KOPT-K1 (cell line): ENCODE measurements around the gene CACNA2D4.
A peak's percentile ranks its signal among the peaks of the same experiment; 100 is the strongest.

ENCODE experiments used
- H3K27ac ChIP-seq: fragments of 200-600 bp; sonication (generic); 2 replicates; pipeline ENCODE4 v1.5.1; 2016; ENCODE audit warnings: antibody characterized with exemption, mild to moderate bottlenecking, low read depth, low read length; ENCODE audit not compliant: poor library complexity, severe bottlenecking
- H3K36me3 ChIP-seq: fragments of 200-600 bp; sonication (generic); 2 replicates; pipeline ENCODE4 v1.5.1; 2017; ENCODE audit warnings: antibody characterized with exemption, mild to moderate bottlenecking, low read length, moderate library complexity; ENCODE audit not compliant: insufficient read depth
- H3K9me3 ChIP-seq: fragments of 200-600 bp; sonication (generic); 2 replicates; pipeline ENCODE4 v1.5.1; 2017; ENCODE audit warnings: antibody characterized with exemption, low read length, mild to moderate bottlenecking; ENCODE audit not compliant: insufficient read depth, poor library complexity, severe bottlenecking

Gene CACNA2D4

DNA sequence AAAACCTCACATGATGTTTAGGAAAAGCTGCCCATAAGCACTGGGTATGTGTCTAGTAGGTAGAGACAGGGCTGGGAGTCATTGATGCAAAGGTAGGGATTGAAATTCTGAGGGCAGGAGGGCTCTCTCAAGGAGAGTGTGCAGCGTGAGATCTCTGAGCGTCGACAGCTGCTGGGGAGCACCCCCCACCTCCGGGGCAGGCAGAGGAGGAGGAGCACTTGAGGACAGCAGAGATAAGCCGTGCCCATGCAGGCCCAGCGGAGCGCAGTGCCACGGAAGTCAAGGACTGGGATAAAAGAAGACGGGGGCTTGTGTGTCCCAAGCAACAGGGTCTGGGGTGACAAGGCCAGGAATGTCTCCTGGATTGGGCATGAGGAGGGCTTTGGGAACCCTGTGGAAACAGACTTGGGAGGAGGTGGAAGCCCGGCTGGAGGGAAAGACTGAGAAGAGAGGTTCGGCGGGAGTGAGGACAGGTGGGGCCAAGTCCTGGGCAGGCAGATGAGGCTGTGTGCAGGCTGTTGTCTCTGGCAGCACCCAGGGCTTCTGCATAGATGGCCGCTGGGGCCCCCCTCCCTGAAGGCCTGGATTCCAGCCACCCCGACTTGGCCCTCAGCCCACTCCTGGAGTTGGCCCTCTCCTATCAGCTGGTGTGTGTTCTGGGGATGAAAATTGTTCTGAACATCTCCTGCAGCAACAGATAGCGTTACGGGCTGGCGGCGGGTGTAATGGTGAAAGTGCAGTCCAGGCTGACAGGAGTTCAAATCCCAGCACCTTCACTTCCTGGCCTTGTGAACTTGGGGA is 1.9 kb downstream of the CACNA2D4 start:
- H3K27ac ChIP-seq: peak overlapping the region; percentile 53
- no peaks in the 10 kb centered on the region for H3K9me3 ChIP-seq
- no peaks in the 10 kb centered on the region for H3K36me3 ChIP-seq

DNA sequence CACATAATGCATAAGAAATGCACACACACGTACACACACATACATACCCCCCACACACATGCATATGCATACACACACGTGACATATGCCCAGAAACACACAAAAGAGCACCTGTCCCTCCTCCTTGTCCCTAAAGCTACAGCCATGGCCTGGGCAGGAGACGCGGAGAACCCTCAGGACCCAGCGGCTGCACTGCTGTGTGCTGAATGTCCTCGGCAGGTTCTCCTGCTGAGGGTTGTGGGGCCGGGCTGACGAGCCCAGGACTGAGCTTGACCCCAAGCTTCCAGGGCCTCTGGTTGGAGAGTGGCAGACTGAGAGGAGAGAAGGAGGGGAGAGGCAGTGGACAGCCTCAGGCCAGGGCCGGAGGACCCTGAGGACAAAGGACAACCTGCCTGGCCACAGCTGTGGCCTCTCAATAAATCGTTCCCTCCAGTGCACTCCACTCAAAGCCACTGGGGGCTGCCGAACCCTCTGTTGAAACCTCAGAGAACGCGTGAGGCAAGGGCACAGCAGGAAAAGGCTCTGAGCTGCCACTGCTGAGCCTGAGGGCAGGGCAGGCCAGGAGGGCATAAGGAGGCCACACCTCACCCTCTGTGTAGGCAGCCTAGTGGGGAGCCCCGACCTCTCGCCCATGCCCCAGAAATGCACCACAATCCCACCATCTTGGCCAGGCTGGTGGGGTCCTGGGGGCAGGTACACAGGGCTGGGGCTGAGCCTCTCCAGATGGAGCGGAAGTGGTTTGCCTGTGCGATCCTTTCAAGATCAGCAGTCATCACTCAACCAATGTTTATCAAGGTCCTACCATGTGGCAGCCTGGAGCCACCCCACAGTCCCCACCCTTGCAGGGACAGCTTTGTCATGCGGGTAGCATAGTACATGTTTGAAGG is 3.1 kb downstream of the CACNA2D4 start:
- Histone ChIP-seq H3K9me3 (no peaks in the 10 kb centered on the region), H3K36me3 (no peaks in the 10 kb centered on the region), H3K27ac (peak overlapping the region; percentile 53)

DNA sequence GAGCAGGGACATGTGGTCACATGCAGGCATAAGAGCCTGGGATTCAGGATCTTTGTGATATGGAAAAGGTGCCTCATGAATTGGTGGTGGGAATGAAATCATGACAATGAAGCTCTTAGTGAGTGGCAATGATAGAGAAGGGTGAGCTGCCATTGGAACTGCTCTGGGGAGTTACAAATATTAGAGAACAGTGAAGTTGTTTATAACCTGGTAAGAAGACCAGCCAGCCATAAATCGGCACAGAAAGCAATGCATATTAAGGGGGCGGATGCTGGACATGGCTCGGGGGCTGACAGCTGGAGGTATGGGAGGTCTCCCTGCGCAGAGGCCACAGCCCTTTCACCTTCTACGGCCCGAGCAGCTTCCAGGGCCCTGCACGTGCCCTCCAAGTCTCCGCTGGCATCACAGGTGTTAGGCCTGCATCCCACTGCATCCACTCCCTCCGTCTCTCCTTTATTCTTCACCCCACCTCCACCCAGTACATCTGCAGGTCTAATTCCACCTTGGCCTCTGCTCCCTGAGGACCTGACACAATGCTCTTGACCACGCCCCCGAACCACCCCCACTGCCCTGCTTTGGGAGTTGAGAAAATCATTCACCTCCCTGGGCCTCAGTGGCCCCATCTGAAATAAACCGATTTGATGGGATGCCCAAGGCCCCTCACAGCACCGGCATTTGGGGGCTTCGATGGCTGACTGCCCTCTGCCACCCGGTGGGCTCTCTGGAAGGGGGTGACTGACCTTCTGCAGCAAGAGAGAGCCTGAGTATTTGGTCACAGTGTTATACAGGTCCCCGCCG is 4.1 kb downstream of the CACNA2D4 start:
- H3K9me3 ChIP-seq: no peaks in the 10 kb centered on the region
- H3K27ac ChIP-seq: no peak overlapping the region
- no peaks in the 10 kb centered on the region for H3K36me3 ChIP-seq

DNA sequence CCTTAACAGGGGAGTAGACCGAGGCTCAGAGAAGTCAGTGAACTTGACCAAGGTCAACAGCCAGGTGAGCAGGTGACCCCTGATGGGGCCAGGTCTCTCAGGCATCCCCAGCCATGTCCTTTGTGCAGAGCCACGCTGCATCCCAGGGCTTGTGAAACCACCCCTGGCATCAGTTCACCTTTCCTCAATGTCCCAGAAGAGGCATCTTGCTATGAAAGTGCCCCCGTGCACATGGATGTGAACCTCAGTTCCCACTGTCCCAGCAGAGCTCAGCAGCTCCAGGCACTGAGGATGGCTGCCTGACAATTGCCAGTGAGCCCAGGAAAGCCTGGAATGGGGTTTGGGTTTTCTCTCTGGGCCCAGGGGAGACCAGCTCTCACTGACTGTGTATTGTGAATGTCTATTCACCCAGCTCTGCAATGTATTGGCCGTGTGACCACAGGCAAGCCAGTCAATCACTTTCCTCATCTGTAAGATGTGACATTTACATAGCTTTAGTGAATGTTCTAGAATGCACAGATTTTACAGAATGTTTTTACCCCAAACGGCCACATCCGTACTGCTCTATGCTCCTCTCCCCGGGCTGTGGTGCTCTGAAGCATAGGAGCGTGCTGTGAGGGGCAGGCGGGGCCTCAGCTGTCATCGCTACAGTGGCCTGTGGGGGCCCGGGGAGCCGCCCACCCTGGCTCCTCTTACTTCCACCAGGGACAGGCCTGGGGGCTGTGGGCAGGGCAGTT is 4.9 kb downstream of the CACNA2D4 start:
- Histone ChIP-seq H3K9me3 (no peaks in the 10 kb centered on the region), H3K27ac (no peak overlapping the region), H3K36me3 (no peaks in the 10 kb centered on the region)

DNA sequence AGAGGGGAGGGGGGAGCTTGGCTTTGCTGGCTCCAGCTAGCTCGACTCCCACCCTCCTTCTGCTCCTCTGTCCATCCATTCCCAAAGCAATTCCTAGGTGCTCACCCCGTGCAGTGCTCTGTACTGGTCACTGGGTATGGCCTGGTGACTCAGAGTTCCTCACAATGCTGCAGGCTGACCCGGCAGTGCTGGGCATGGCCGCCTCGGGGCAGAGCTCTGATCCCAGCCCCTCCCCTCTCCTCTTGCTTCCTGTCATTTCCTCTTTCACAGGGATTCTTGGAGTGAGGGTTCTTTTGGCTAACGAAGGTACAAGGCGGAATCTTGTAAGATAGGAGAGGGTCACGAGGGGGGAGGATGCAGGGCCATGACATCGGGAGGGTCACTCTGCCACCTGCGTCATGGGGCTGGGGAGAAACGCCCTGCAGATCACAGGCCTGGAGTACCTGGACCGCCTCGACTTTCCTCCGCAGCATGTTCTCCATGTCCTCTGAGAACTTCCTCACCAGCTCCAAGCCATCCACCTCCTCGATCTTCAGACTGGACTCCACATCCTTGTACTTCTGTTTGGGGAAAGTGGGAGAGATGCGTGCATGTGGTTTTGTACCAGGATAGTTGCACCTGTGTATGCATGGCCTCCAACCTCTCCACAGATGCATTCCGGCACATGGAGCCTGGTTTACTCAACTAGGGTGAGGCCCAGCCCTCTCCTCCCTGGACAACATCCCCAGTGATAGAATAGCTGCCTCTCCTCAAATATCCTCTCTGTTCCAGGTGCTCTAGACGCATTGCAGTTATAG is 5.7 kb downstream of the CACNA2D4 start:
- peaks cover 1% of the 10 kb centered on the region for H3K9me3 ChIP-seq
- no peaks in the 10 kb centered on the region for H3K36me3 ChIP-seq
- no peak overlapping the region for H3K27ac ChIP-seq

DNA sequence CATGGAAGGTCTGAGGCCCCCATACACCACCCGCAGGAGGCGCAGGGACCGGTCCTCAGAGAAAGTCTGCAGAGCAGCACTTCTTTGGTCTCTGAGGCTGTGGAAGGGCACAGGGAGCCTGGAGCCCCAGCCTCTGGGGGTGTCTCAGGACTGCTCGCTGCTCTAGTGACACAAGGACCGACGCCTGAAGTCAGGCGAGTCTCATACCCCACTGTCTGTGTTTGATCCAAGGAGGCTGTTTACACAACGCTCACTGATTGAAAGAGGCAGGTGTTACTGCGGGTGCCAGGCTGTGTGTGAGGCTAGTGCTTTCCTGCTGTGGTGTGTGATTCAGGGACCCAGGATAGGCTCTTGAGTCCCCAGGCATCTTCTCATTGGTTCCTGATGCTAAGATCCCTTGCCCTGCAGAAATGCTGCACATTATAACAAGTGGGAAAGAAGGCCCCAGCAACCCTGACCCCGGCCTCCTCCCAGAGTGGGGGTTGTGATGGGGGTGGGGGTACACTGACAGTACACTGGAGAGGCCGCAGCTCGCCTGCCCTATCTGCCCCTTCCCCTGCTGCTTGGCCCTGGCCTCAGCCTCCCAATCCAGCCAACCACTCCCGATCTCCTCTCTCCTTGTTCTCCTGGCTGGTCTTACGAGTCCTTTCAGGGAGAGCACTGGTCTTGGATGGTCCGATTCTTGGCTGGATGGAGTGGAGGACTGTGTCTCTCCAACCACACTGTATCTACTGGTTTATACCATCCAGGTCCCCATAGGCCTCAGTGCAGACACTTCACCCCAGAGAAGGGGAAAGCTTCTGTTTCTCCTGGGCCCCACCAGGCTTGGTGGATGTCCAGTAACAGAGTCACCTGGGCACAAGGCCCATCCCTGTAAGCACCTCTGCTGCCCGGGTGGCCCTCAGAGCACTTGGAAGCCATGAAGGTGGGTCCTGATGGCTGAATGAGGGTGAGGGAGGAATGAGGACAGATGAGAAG is 6.6 kb downstream of the CACNA2D4 start:
- H3K27ac ChIP-seq: no peak overlapping the region
- H3K9me3 ChIP-seq: peaks cover 10% of the 10 kb centered on the region
- H3K36me3 ChIP-seq: no peaks in the 10 kb centered on the region

DNA sequence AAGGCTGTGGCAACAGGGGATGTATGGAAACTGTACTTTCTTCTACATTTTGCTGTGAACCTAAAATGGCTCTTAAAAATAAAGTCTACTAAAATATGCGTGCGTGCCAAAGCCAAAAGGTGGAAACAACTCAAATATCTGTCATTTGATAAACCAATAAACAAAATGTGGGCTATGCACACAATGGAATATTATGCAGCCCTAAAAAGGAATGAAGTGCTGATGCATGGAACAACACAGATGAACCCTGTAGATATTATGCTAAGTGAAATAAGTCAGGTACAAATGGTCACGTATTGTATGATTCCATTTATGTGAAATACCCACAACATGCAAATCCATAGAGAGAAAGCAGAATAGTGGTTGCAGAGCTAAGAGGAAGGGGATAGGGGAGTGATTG is 8.0 kb downstream of the CACNA2D4 start:
- peaks cover 10% of the 10 kb centered on the region for H3K9me3 ChIP-seq
- H3K27ac ChIP-seq: no peak overlapping the region
- H3K36me3 ChIP-seq: no peaks in the 10 kb centered on the region

DNA sequence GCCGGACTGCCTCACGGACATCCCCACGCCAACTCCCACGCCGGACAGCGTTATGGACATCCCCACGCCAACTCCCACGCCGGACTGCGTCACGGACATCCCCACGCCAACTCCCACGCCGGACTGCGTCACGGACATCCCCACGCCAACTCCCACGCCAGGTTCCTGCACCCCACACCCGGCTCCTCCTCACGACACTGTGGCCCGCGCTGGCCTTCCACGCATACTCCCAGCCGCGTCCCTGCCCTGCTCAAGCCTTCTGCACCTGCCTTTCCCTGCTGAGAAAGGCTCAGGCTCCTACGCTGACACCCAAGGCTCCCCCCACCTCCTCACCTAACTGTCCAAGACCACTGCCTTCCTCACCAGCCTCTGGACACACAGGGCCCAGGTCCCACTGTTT is 9.7 kb downstream of the CACNA2D4 start:
- peaks cover 22% of the 10 kb centered on the region for H3K9me3 ChIP-seq
- H3K27ac ChIP-seq: no peak overlapping the region
- H3K36me3 ChIP-seq: no peaks in the 10 kb centered on the region

DNA sequence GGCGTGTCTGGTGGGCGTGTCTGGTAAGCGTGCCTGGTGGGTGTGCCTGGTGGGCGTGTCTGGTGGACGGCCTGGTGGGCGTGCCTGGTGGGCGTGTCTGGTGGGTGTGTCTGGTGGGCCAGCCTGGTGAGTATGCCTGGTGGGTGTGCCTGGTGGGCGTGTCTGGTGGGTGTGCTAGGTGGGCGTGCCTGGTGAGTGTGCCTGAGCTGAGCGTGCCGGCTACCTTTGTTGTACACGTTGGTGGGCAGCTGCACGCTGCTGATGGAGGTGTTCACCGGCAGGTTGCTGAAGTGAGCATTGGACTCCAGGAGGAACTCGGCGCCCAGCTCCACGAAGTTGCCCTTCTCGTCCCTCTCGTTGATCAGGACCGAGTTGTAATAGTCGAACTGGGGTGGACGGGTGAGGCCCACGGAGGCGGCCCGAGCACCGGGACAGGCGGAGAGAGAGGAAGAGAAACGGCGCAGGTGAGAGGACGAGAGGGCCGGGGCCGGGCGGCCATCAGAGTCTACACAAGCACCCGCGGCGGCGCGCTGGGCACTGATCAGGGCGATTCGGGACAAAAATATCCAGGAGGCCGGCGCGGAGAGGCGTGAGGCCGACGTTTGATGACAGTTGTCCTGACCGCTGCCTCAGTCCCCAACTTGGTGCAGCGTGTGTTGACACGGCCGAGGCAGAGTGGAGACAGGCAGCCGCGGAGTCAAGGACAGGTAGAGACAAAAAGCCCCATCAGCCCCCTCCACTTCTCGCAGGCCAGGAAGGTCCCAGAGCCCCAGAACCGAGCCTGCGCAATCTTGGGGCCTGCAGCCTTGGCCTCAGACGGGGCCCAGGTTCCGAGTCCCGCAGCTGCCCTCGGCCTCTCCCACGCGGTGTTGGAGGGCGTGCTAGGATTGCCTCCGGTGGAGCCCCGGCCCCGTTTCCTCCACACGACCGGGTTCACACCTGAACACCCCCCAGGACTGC is 10.5 kb downstream of the CACNA2D4 start:
- Histone ChIP-seq H3K36me3 (no peaks in the 10 kb centered on the region), H3K9me3 (peaks cover 30% of the 10 kb centered on the region), H3K27ac (no peak overlapping the region)

DNA sequence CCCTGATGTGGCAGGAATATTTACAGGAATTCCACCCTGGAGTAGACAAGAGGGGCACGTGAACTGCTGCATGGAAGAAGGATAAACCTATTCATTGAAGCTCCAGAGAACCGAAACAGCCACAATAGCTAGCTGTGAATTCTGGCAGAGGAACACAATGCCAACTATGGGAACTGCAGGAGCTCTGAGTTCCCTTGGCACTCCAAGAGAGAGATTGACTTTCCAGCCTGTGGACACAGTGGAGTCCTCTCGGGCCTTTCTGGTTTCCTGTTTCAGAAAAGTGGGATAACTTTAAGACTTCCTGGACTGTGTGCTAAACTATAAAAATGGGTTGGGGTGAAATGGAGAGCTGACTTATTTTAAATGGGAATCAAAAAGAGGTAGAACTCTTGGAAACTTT is 11.9 kb downstream of the CACNA2D4 start:
- Histone ChIP-seq H3K9me3 (peaks cover 36% of the 10 kb centered on the region), H3K27ac (no peak overlapping the region), H3K36me3 (no peaks in the 10 kb centered on the region)

DNA sequence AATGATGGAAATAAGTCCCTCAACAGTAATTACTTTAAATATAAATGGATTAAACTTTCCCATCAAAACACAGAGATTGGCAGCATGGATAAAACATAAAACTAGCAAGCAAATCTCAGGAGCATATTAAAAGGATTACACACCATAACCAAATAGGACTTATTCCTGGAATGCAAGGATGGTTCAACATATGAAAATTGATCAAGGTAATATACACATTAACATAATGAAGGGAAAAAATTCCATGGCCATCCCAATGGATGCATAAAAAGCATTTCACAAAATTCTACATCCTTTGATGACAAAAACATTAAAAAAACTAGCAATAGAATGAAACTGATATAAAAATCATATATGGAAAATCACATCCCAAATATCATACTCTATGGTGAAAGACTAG is 13.6 kb downstream of the CACNA2D4 start:
- H3K9me3 ChIP-seq: peaks cover 37% of the 10 kb centered on the region
- no peak overlapping the region for H3K27ac ChIP-seq
- H3K36me3 ChIP-seq: no peaks in the 10 kb centered on the region

DNA sequence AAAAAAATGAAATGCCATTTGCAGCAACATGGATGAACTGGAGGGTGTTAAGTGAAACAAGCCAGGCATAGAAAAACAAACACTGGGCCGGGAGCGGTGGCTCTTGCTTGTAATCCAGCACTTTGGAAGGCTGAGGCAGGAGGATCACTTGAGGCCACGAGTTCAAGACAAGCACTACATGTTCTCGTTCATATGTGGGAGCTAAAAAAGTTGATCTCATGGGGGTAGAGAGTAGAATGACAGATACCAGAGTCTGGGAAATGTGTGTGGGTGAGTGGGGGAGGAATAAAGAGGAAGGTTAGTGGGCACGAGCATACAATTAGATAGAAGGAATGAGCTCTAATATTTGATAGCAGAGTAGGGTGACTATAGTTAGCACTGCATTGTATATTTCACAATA is 21.5 kb downstream of the CACNA2D4 start:
- Histone ChIP-seq H3K9me3 (peaks cover 18% of the 10 kb centered on the region), H3K27ac (no peak overlapping the region), H3K36me3 (no peaks in the 10 kb centered on the region)
